Lower leg skin (tissue), 3 donors: ENCODE results near the gene HOXD9.

Experiments used
- CTCF ChIP-seq, 3 donors: fragments of 450-650 bp; IDR thresholded peaks; one replicate each; pipeline ENCODE4 v1.5.1; 2016; ENCODE audit warnings: antibody characterized with exemption in 3 of 3, mild to moderate bottlenecking in 3 of 3, moderate library complexity in 2 of 3
- POLR2A ChIP-seq, 2 donors: fragments of 450-650 bp; IDR thresholded peaks; one replicate each; pipeline ENCODE4 v1.6.1; 2016 to 2017; ENCODE audit warnings: antibody characterized with exemption in 2 of 2, mild to moderate bottlenecking in 1 of 2, moderate library complexity in 1 of 2

- TF ChIP-seq CTCF (IDR thresholded peaks at IDR 0.05) = no peak
- TF ChIP-seq POLR2A (IDR thresholded peaks at IDR 0.05) = no peak
These were observed 22.6 kb upstream of the HOXD9 start, which contains the start of gene HOXD12 for GRCh38 chr2:176099728-176100546.
